Caco-2 (cell line): ENCODE results near the gene TCF3. TPM values are rescaled to one million over a fixed set of nuclear protein-coding genes. Genes with fewer than 3 reads are reported as not detected.

Experiments
- BruUV-seq: library from RNA; stranded (reverse); fragments of 400-500 nt; replicated peaks from 2 replicates; lab custom pipeline; 2021; lab: Mats Ljungman, UMichigan
- CTCF ChIA-PET: fragments of 300-600 bp; sonication (Branson Sonifier 250); formaldehyde crosslinking; loops from one replicate; lab custom pipeline; 2022; ENCODE audit warnings: antibody characterized with exemption; lab: Charles Lee
- POLR2A ChIA-PET: fragments of 300-600 bp; sonication (Branson Sonifier 250); formaldehyde crosslinking; loops from one replicate; lab custom pipeline; 2022; ENCODE audit warnings: antibody characterized with exemption; lab: Charles Lee
- DNase-seq, 2 experiments: peaks; one replicate each; pipeline versions ENCODE4 v3.0.0 to v3.0.0-alpha.2; 2020 to 2022
- H3K27me3 ChIP-seq: replicated peaks from 2 replicates; pipeline ENCODE4 v1.6.0; 2011; ENCODE audit warnings: low read length; ENCODE audit not compliant: control insufficient read depth, insufficient read depth
- H3K36me3 ChIP-seq: 2 replicates; pipeline ENCODE4 v1.5.1; 2011; ENCODE audit warnings: low read length; ENCODE audit not compliant: control insufficient read depth, insufficient read depth
- H3K4me1 ChIP-seq: fragments of 250-450 bp; sonication (Bioruptor Pico); 2 replicates; pipeline ENCODE4 v1.5.1; 2020; ENCODE audit warnings: mild to moderate bottlenecking
- H3K4me3 ChIP-seq: 2 replicates; pipeline ENCODE4 v1.5.1; 2011; ENCODE audit warnings: low read depth, mild to moderate bottlenecking, control low read depth, low read length
- H3K9me3 ChIP-seq: fragments of 250-450 bp; sonication (Bioruptor Pico); 2 replicates; pipeline ENCODE4 v1.5.1; 2020; ENCODE audit warnings: mild to moderate bottlenecking, moderate library complexity
- H3K27ac Mint-ChIP-seq: one replicate; pipeline ENCODE4 v1.8.0; 2022; ENCODE audit warnings: mixed read lengths; ENCODE audit not compliant: unreplicated experiment
- H3K27me3 Mint-ChIP-seq: one replicate; pipeline ENCODE4 v1.8.0; 2022; ENCODE audit warnings: mixed read lengths; ENCODE audit not compliant: insufficient read depth, unreplicated experiment
- H3K36me3 Mint-ChIP-seq: one replicate; pipeline ENCODE4 v1.8.0; 2022; ENCODE audit warnings: mild to moderate bottlenecking, mixed read lengths; ENCODE audit not compliant: insufficient read depth, unreplicated experiment
- H3K4me1 Mint-ChIP-seq: one replicate; pipeline ENCODE4 v1.8.0; 2022; ENCODE audit warnings: low read depth, mixed read lengths; ENCODE audit not compliant: unreplicated experiment
- H3K4me3 Mint-ChIP-seq: one replicate; pipeline ENCODE4 v1.8.0; 2022; ENCODE audit warnings: mild to moderate bottlenecking, moderate library complexity, mixed read lengths; ENCODE audit not compliant: unreplicated experiment
- H3K9me3 Mint-ChIP-seq: one replicate; pipeline ENCODE4 v1.8.0; 2022; ENCODE audit warnings: mixed read lengths; ENCODE audit not compliant: unreplicated experiment
- CTCF ChIP-seq, 2 experiments: fragments of 200-600 bp in 1 of 2; IDR thresholded peaks; 1 replicate in 1 of 2; 2 replicates in 1 of 2; pipeline versions ENCODE4 v1.5.1 to v1.8.0; 2011 to 2022; ENCODE audit warnings: antibody characterized with exemption in 1 of 2, control low read depth in 1 of 2, inconsistent platforms in 1 of 2, low read depth in 1 of 2, low read length in 1 of 2, mild to moderate bottlenecking in 1 of 2, moderate library complexity in 1 of 2; ENCODE audit not compliant: insufficient read depth in 1 of 2, severe bottlenecking in 1 of 2, unreplicated experiment in 1 of 2
- intact Hi-C: fragments of 100-400 bp; cut with micrococcal nuclease; formaldehyde crosslinking; loops from one replicate; pipeline ENCODE4 v1.10.0; 2022; ENCODE audit not compliant: unreplicated experiment
- total RNA-seq: library from RNA; stranded (reverse); gene quantifications from 2 replicates; pipeline ENCODE4 v1.2.3, GENCODE V29; 2022

TCF3 gene
- total RNA-seq, 1 experiment from 2014 or later: 147 TPM

GRCh38 chr19:1568320-1569019 is 83.9 kb downstream of the TCF3 start, which contains the start of gene MEX3D:
TSS of gene MEX3D (minus strand) at chr19:1568325. CDS start at chr19:1568058, 267 bp downstream.
- intact Hi-C loops: no loop called here
- no peak within 1 kb of the TSS for H3K27ac Mint-ChIP-seq
- Histone ChIP-seq H3K27me3 (no peaks in the 10 kb centered on the region), H3K9me3 (no peaks in the 10 kb centered on the region), H3K36me3 (no peaks in the 10 kb centered on the region), H3K4me1 (peaks cover 8% of the 10 kb centered on the region), H3K4me3 (peak within 1 kb of the TSS; percentile 67)
- ChIA-PET POLR2A (no interaction called here), CTCF (interaction anchor here (0.6 kb wide), 1 partner anchor 77 kb away, joined by 4 read pairs; the partner anchor contains the start of gene REEP6)
- BruUV-seq: no TSS peak
- peak within 1 kb of the TSS; percentile 56 for H3K4me3 Mint-ChIP-seq
- peaks cover 12% of the 10 kb centered on the region for H3K4me1 Mint-ChIP-seq
- TF ChIP-seq CTCF (IDR thresholded peaks at IDR 0.05; ENCODE audit: insufficient read depth in 1 of 2, low read depth in 1 of 2, low read length in 1 of 2, severe bottlenecking in 1 of 2, unreplicated experiment in 1 of 2): no peak
- H3K36me3 Mint-ChIP-seq: peaks cover 13% of the 10 kb centered on the region
- H3K27me3 Mint-ChIP-seq: peaks cover 5% of the 10 kb centered on the region
- DNase-seq: peak; percentile 69 to 83
- H3K9me3 Mint-ChIP-seq: no peaks in the 10 kb centered on the region

- CTCF ChIA-PET: interaction anchor here (0.6 kb wide), 1 partner anchor 77 kb away, joined by 4 read pairs; the partner anchor contains the start of gene REEP6
- Histone ChIP-seq H3K4me3 (peak overlapping the region; percentile 67), H3K9me3 (no peaks in the 10 kb centered on the region), H3K36me3 (no peaks in the 10 kb centered on the region), H3K27me3 (no peaks in the 10 kb centered on the region), H3K4me1 (peaks cover 8% of the 10 kb centered on the region)
- DNase-seq: no peak
- intact Hi-C loops: no loop called here
- no TSS peak for BruUV-seq
- no peak for TF ChIP-seq CTCF (IDR thresholded peaks at IDR 0.05; ENCODE audit: insufficient read depth in 1 of 2, low read depth in 1 of 2, low read length in 1 of 2, severe bottlenecking in 1 of 2, unreplicated experiment in 1 of 2)
- Mint-ChIP-seq H3K36me3 (peaks cover 13% of the 10 kb centered on the region), H3K27me3 (peaks cover 5% of the 10 kb centered on the region), H3K9me3 (no peaks in the 10 kb centered on the region), H3K4me3 (no peak overlapping the region), H3K27ac (no peak overlapping the region), H3K4me1 (peaks cover 12% of the 10 kb centered on the region)
- POLR2A ChIA-PET: interaction anchor here (0.6 to 1.0 kb wide), 2 partner anchors 22 to 29 kb away, joined by 3 to 6 read pairs; no protein-coding TSS in a partner anchor
These were observed 84.6 kb downstream of the TCF3 start for GRCh38 chr19:1567848-1568227.

- Mint-ChIP-seq H3K4me1 (peaks cover 12% of the 10 kb centered on the region), H3K36me3 (peaks cover 13% of the 10 kb centered on the region), H3K9me3 (no peaks in the 10 kb centered on the region), H3K27me3 (peaks cover 5% of the 10 kb centered on the region), H3K27ac (no peak overlapping the region), H3K4me3 (peak overlapping the region; percentile 55)
- intact Hi-C loops: no loop called here
- ChIA-PET POLR2A (interaction anchor here (0.6 to 1.0 kb wide), 2 partner anchors 22 to 30 kb away, joined by 3 to 6 read pairs; no protein-coding TSS in a partner anchor), CTCF (interaction anchor here (0.6 to 1.0 kb wide), 3 partner anchors 21 to 76 kb away, joined by 3 to 8 read pairs (median 4); partner anchors contain the start of gene REEP6)
- BruUV-seq: TSS peak; percentile 61
- Histone ChIP-seq H3K9me3 (no peaks in the 10 kb centered on the region), H3K4me3 (peak overlapping the region; percentile 67), H3K36me3 (no peaks in the 10 kb centered on the region), H3K27me3 (no peaks in the 10 kb centered on the region), H3K4me1 (peaks cover 8% of the 10 kb centered on the region)
- peak in 1 of 2 experiments; percentile 41 for DNase-seq
- TF ChIP-seq CTCF (IDR thresholded peaks at IDR 0.05; ENCODE audit: insufficient read depth in 1 of 2, low read depth in 1 of 2, low read length in 1 of 2, severe bottlenecking in 1 of 2, unreplicated experiment in 1 of 2): no peak
These were observed 85.1 kb downstream of the TCF3 start for GRCh38 chr19:1567116-1567847.
